Activated CD4-positive, alpha-beta T cell treated with anti-CD3 and anti-CD28 coated beads for 36 hours (primary cell): ENCODE data around the gene GPAT2. TPM values are rescaled to one million over a fixed set of nuclear protein-coding genes. Genes with fewer than 3 reads are reported as not detected.
"Not testable (repeated sequence)": the region's sequence is repeated elsewhere in the genome, so short reads cannot be mapped to it uniquely, and the experiment has no call there.

Source experiments
- ATAC-seq: fragments of 200-7000 bp; cut with Tn5 transposase; one replicate; pipeline ENCODE4 v1.10.0; 2021; ENCODE audit warnings: mild to moderate bottlenecking, moderate library complexity
- CTCF ChIA-PET: fragments of 350-600 bp; sonication (Branson Sonifier 250); formaldehyde crosslinking; loops from one replicate; lab custom pipeline; 2021; ENCODE audit warnings: antibody characterized with exemption; lab: Charles Lee
- POLR2A ChIA-PET: fragments of 350-600 bp; sonication (Branson Sonifier 250); formaldehyde crosslinking; loops from one replicate; lab custom pipeline; 2021; ENCODE audit warnings: antibody characterized with exemption, inconsistent platforms; lab: Charles Lee
- DNase-seq: peaks from one replicate; pipeline ENCODE4 v3.0.0-alpha.2; 2020
- H3K27ac Mint-ChIP-seq: one replicate; pipeline ENCODE4 v1.8.0; 2021; ENCODE audit warnings: mixed read lengths
- H3K27me3 Mint-ChIP-seq: one replicate; pipeline ENCODE4 v1.8.0; 2021; ENCODE audit warnings: mixed read lengths
- H3K36me3 Mint-ChIP-seq: one replicate; pipeline ENCODE4 v1.8.0; 2021; ENCODE audit warnings: low read depth, mixed read lengths
- H3K4me1 Mint-ChIP-seq: one replicate; pipeline ENCODE4 v1.8.0; 2021; ENCODE audit warnings: mixed read lengths
- H3K4me3 Mint-ChIP-seq: one replicate; pipeline ENCODE4 v1.8.0; 2021; ENCODE audit warnings: mild to moderate bottlenecking, moderate library complexity, mixed read lengths
- H3K9me3 Mint-ChIP-seq: one replicate; pipeline ENCODE4 v1.8.0; 2021; ENCODE audit warnings: low read depth, mixed read lengths
- intact Hi-C, 2 experiments: fragments of 100-400 bp; cut with DNase I in 1 of 2; cut with micrococcal nuclease in 1 of 2; formaldehyde crosslinking; loops; one replicate each; pipeline versions ENCODE4 v1.14.2 to v1.15.1; 2022 to 2024; cut with DNase I, micrococcal nuclease
- total RNA-seq, 2 experiments: library from RNA; stranded (reverse); gene quantifications; one replicate each; pipeline ENCODE4 v1.2.3, GENCODE V29; 2021

Gene GPAT2
- total RNA-seq, 2 experiments from 2014 or later: 8.4 to 10.0 TPM

GRCh38 chr2:96063116-96063899, 28.6 kb upstream of the GPAT2 start:
- not testable (repeated sequence) for H3K9me3 Mint-ChIP-seq

GRCh38 chr2:96062483-96062882, 27.8 kb upstream of the GPAT2 start:
- H3K27ac Mint-ChIP-seq, POLR2A ChIA-PET, H3K36me3 Mint-ChIP-seq, H3K4me3 Mint-ChIP-seq, H3K4me1 Mint-ChIP-seq, H3K27me3 Mint-ChIP-seq, H3K9me3 Mint-ChIP-seq, ATAC-seq, DNase-seq, CTCF ChIA-PET: not testable (repeated sequence)
- intact Hi-C loops: loop anchor here in 1 of 2 experiments (10.0 kb wide), 2 partner anchors 298 to 1632 kb away; no protein-coding TSS in a partner anchor

More at GRCh38 chr2:96063116-96063899, 28.6 kb upstream of the GPAT2 start:
- H3K36me3 Mint-ChIP-seq, H3K27me3 Mint-ChIP-seq, H3K4me1 Mint-ChIP-seq, CTCF ChIA-PET, H3K4me3 Mint-ChIP-seq: not testable (repeated sequence)
- DNase-seq (peak; percentile 68), ATAC-seq (peak; percentile 98)
- intact Hi-C loops: loop anchor here in 1 of 2 experiments (10.0 kb wide), 2 partner anchors 299 to 1631 kb away; no protein-coding TSS in a partner anchor
- POLR2A ChIA-PET: interaction anchor here (0.7 kb wide), 1 partner anchor 849 kb away, joined by 3 read pairs; no protein-coding TSS in a partner anchor
- peak overlapping the region; percentile 52 for H3K27ac Mint-ChIP-seq

GRCh38 chr2:96061901-96062300, 27.2 kb upstream of the GPAT2 start:
- intact Hi-C loops: loop anchor here in 1 of 2 experiments (10.0 kb wide), 2 partner anchors 297 to 1633 kb away; no protein-coding TSS in a partner anchor
- H3K27ac Mint-ChIP-seq, H3K9me3 Mint-ChIP-seq, POLR2A ChIA-PET, H3K4me1 Mint-ChIP-seq, ATAC-seq, H3K27me3 Mint-ChIP-seq, DNase-seq, H3K36me3 Mint-ChIP-seq, H3K4me3 Mint-ChIP-seq: not testable (repeated sequence)
- CTCF ChIA-PET: interaction anchor here (0.6 kb wide), 1 partner anchor 80 kb away, joined by 3 read pairs; no protein-coding TSS in a partner anchor

GRCh38 chr2:96061197-96061817, 26.6 kb upstream of the GPAT2 start:
- POLR2A ChIA-PET, H3K27ac Mint-ChIP-seq, H3K4me3 Mint-ChIP-seq: not testable (repeated sequence)

GRCh38 chr2:96060325-96060724, 25.6 kb upstream of the GPAT2 start:
- H3K4me1 Mint-ChIP-seq, H3K9me3 Mint-ChIP-seq, H3K4me3 Mint-ChIP-seq, CTCF ChIA-PET, H3K27ac Mint-ChIP-seq, DNase-seq, POLR2A ChIA-PET, ATAC-seq, H3K36me3 Mint-ChIP-seq, H3K27me3 Mint-ChIP-seq: not testable (repeated sequence)
- intact Hi-C loops: loop anchor here in 1 of 2 experiments (10.0 kb wide), 2 partner anchors 296 to 1634 kb away; no protein-coding TSS in a partner anchor

More at GRCh38 chr2:96061197-96061817, 26.6 kb upstream of the GPAT2 start:
- CTCF ChIA-PET: interaction anchor here (0.6 kb wide), 1 partner anchor 80 kb away, joined by 3 read pairs; no protein-coding TSS in a partner anchor
- H3K27me3 Mint-ChIP-seq, H3K36me3 Mint-ChIP-seq, H3K4me1 Mint-ChIP-seq, ATAC-seq, DNase-seq, H3K9me3 Mint-ChIP-seq: not testable (repeated sequence)
- intact Hi-C loops: loop anchor here in 1 of 2 experiments (10.0 kb wide), 2 partner anchors 297 to 1633 kb away; no protein-coding TSS in a partner anchor

- H3K4me3 Mint-ChIP-seq, H3K9me3 Mint-ChIP-seq, intact Hi-C loops, CTCF ChIA-PET, H3K27me3 Mint-ChIP-seq, ATAC-seq, H3K27ac Mint-ChIP-seq, H3K4me1 Mint-ChIP-seq, POLR2A ChIA-PET, DNase-seq, H3K36me3 Mint-ChIP-seq: not testable (repeated sequence)
Measured at GRCh38 chr2:96059443-96059842, 24.7 kb upstream of the GPAT2 start.

- H3K36me3 Mint-ChIP-seq, H3K27ac Mint-ChIP-seq, H3K4me3 Mint-ChIP-seq, ATAC-seq, CTCF ChIA-PET, H3K4me1 Mint-ChIP-seq, H3K27me3 Mint-ChIP-seq, intact Hi-C loops, DNase-seq, H3K9me3 Mint-ChIP-seq, POLR2A ChIA-PET: not testable (repeated sequence)
Measured at GRCh38 chr2:96055830-96056229, 21.1 kb upstream of the GPAT2 start.

GRCh38 chr2:96054537-96054936, 19.8 kb upstream of the GPAT2 start:
- intact Hi-C loops, ATAC-seq, H3K27me3 Mint-ChIP-seq, H3K4me1 Mint-ChIP-seq, CTCF ChIA-PET, DNase-seq, H3K9me3 Mint-ChIP-seq, H3K36me3 Mint-ChIP-seq, H3K4me3 Mint-ChIP-seq, H3K27ac Mint-ChIP-seq, POLR2A ChIA-PET: not testable (repeated sequence)

- H3K9me3 Mint-ChIP-seq, H3K27ac Mint-ChIP-seq, ATAC-seq, H3K36me3 Mint-ChIP-seq, H3K27me3 Mint-ChIP-seq, intact Hi-C loops, POLR2A ChIA-PET, CTCF ChIA-PET, H3K4me1 Mint-ChIP-seq, H3K4me3 Mint-ChIP-seq, DNase-seq: not testable (repeated sequence)
Measured at GRCh38 chr2:96053385-96053784, 18.7 kb upstream of the GPAT2 start.

GRCh38 chr2:96052632-96053031, 17.9 kb upstream of the GPAT2 start:
- intact Hi-C loops, H3K4me3 Mint-ChIP-seq, H3K27me3 Mint-ChIP-seq, H3K4me1 Mint-ChIP-seq, DNase-seq, H3K36me3 Mint-ChIP-seq, H3K27ac Mint-ChIP-seq, H3K9me3 Mint-ChIP-seq, POLR2A ChIA-PET, CTCF ChIA-PET: not testable (repeated sequence)
- ATAC-seq: peak; percentile 51

- H3K9me3 Mint-ChIP-seq, H3K36me3 Mint-ChIP-seq, H3K4me3 Mint-ChIP-seq, H3K27ac Mint-ChIP-seq, CTCF ChIA-PET, DNase-seq, intact Hi-C loops, H3K27me3 Mint-ChIP-seq, H3K4me1 Mint-ChIP-seq, ATAC-seq, POLR2A ChIA-PET: not testable (repeated sequence)
Measured at GRCh38 chr2:96049917-96050262, 15.2 kb upstream of the GPAT2 start.
